HL-60/S4 treated with retinoic acid at 250 ng/mL for 4 days and 3 days (cell line): Measurements from ENCODE around the gene RHOT2.

ENCODE experiments used
- in situ Hi-C: fragments of 300-500 bp; cut with MboI; formaldehyde crosslinking; loops from 2 replicates; pipeline ENCODE4 v1.7.0; 2022; ENCODE audit warnings: low sequenced_read_pairs

Gene RHOT2

GRCh38 chr16:695355-696089 is 27.6 kb downstream of the RHOT2 start:
- in situ Hi-C loops: no loop called here

- in situ Hi-C loops: no loop called here
Observed at GRCh38 chr16:698911-699671, 31.2 kb downstream of the RHOT2 start.

DNA sequence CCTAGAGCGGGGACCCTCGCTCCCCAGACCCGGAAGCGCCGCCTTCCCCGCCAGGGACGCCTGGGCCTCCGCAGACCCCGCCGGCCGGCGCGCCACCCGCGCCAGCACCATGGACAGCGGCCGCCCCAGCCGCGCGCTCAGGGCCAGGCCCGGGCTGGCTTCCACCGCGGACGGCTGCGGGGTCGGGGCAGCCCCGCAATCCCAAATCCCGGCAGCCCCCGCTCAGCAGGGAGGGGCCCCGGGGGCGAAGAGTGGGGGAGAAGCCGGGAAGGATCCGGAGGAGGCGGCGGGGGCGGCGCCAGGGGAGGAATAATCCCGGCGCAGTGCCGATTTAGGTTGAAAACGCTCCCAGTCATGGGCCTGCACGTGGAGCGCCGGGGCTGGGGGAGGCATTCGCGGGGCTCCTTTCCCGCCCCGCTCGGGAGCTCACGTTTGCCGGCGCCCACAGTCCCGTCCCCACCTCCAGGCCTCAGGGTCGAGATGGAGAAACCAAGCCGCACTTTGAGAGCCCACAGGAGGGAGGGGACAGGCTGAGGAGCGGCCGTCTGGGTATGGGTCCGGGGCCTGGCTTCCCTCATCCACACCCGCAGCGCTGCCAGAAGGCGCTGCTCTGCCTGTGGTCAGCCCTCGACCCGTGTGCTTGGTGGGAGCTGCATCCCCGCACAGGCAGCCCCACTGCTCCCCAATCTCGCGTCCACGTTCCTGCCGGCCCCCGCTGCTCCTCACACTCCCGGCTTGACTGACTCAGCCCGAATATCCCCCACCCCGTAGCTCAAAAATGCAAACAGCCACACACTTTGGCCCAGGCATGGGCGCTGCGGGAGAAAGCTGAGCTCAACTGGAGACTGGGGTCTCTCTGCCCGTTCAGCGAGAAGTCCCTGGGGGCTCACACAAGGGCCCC is 33.0 kb downstream of the RHOT2 start:
- in situ Hi-C loops: loop anchor here (25.0 kb wide), 1 partner anchor 361 kb away; the partner anchor contains the start of gene SSTR5

GRCh38 chr16:702341-702740 is 34.4 kb downstream of the RHOT2 start:
- in situ Hi-C loops: loop anchor here (25.0 kb wide), 1 partner anchor 360 kb away; the partner anchor contains the start of gene SSTR5

GRCh38 chr16:703406-703805 is 35.5 kb downstream of the RHOT2 start:
- in situ Hi-C loops: loop anchor here (25.0 kb wide), 1 partner anchor 359 kb away; the partner anchor contains the start of gene SSTR5

GRCh38 chr16:704047-704446 is 36.1 kb downstream of the RHOT2 start:
- in situ Hi-C loops: loop anchor here (25.0 kb wide), 1 partner anchor 358 kb away; the partner anchor contains the start of gene SSTR5

GRCh38 chr16:704552-705380 is 36.8 kb downstream of the RHOT2 start:
- in situ Hi-C loops: loop anchor here (25.0 kb wide), 1 partner anchor 358 kb away; the partner anchor contains the start of gene SSTR5

DNA sequence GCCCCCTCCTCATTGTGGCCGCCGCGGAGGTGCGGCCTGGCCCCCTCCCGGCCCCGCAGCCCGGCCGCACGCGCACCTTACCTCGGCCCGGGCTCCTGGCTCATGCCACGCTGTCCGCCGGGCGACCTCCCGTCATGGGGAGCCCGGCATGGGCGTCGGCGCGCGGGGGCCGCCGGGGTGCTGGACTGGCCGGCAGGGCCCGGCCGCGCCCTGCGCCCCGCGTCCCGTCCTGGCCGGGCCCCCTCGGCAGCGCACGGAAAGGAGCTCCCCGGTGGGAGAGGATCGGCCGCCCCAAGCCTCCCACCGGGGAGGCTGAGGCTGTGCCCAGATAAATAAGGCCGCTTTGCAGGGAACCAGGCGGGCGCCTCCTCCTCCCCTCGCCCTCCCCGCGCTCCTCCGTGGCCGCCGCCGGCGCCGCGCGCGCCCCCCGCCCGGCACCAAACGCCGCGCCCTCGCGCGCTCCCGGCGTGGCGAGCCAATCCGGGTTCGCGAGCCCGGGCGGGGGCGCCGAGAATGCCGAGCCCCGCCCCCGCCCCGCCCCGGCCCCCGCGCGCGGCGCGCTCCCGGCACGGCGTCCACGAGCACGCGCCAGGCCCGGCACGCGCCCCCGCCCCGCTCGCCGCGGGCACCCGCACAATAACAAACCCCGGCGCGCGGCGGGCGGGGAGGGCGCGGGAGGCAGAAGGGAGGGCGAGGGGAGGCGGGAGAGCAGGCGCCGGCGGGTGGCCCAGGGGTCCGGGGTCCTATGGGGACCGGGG is 37.7 kb downstream of the RHOT2 start, which contains the start of gene FBXL16:
FBXL16 (minus strand) TSS at position 371 of the 758 bp plus-strand sequence. CDS start 8,396 bp downstream, outside the sequence.
- in situ Hi-C loops: loop anchor here (25.0 kb wide), 1 partner anchor 357 kb away; the partner anchor contains the start of gene SSTR5

- in situ Hi-C loops: loop anchor here (25.0 kb wide), 1 partner anchor 356 kb away; the partner anchor contains the start of gene SSTR5
Observed at GRCh38 chr16:706189-707061, 38.5 kb downstream of the RHOT2 start.

GRCh38 chr16:707062-707538 is 39.2 kb downstream of the RHOT2 start:
- in situ Hi-C loops: loop anchor here (25.0 kb wide), 1 partner anchor 355 kb away; the partner anchor contains the start of gene SSTR5

DNA sequence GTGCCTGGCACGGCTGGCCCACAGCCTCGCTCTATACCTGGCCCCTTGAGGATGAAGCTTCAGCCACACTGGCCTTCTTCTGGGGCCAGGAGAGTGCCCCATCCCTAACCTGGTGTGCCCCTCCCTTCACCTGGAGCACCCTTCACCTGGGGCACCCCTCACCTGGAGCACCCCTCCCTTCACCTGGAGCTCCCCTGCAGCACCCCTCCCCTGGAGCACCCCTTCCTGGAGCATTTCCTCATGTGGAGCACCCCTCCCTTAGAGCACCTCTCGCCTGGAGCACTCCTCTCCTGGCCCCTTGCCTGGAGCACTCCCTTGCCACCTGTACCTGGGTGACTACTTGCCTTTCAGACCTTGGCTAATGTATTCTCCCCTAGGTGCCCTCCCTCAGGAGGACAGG is 40.1 kb downstream of the RHOT2 start:
- in situ Hi-C loops: loop anchor here (25.0 kb wide), 1 partner anchor 354 kb away; the partner anchor contains the start of gene SSTR5

- in situ Hi-C loops: loop anchor here (25.0 kb wide), 1 partner anchor 353 kb away; the partner anchor contains the start of gene SSTR5
Observed at GRCh38 chr16:708959-709358, 41.0 kb downstream of the RHOT2 start.

DNA sequence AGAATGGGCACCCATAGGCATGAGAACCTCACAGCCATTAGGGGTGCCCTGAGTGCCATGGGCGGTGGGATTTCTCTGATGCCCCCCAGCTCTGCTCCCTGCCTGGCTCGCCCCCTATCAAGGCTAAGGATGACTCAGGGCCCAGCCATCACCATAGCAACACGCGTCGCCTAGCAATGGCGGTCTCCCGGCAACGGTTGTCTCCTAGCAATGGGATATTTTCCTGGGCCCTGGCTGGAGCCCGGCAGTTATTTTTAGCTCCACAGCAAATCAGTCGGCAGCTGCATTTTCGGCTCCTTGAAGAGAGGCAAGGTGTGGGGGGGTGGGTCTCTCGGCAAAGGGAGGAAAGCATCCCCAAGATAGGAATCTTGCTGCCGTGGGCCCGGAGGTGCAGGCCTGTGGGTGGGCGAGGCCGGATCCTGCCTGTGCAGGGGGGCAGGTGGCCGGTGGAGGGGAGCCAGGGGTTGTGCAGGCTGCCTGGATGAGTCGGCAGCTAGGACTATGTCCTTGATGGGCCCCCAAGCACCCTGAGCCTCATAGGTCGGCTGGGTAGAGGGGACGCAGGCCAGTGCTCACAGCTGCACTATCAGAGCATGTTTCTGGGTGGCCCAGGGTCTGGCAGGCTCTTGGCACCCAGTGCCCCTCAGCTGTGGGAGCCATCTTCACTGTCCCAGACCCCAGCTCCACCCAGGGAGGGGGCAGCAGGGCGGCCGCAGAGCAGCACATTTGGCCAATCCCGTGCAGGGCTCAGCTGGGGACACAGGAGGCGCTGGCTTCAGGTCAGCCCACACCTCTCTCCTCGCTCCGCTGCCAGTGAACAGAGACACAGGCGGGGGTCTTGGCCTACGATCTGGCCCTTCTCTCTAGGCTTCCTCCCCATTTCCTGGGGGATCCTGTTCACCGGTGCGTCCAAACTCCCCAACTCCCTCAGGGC is 41.9 kb downstream of the RHOT2 start:
- in situ Hi-C loops: loop anchor here (25.0 kb wide), 1 partner anchor 352 kb away; the partner anchor contains the start of gene SSTR5

DNA sequence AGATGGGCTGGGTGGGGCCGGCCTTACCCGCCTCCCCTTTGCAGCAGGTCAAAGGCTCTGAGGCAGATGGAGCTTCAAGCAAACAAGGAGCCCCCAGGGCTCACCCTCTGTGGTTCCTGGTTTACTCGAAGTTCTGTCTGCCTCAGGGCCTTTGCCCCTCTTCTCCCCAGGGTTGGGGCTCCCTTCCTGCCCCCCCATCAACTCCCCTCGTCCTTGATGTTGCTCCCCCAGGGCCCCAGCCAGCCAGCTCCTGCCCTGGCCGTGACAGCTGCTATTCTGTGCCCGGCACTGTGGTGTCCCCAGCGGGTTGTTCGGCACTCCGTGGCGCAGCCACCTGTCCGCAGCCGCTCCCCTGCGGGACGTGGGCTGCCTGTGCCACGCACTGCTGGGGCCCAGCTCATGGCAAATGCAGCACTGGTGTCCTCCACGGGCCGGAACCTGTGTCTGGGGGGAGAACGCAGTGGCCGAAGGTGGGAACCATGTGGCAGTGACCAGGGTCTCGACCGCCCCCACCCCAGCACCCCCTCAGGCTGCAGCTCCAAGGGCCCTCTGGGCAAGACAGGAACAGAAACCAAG is 42.7 kb downstream of the RHOT2 start:
- in situ Hi-C loops: loop anchor here (25.0 kb wide), 1 partner anchor 352 kb away; the partner anchor contains the start of gene SSTR5

- in situ Hi-C loops: loop anchor here (25.0 kb wide), 1 partner anchor 351 kb away; the partner anchor contains the start of gene SSTR5
Observed at GRCh38 chr16:711084-711483, 43.2 kb downstream of the RHOT2 start.
